GM21390 (cell line): ENCODE measurements around the gene TARS3.

Experiments
- ATAC-seq: cut with Tn5 transposase; IDR thresholded peaks from one replicate; pipeline ENCODE4 v1.9.1; 2021; ENCODE audit not compliant: unreplicated experiment

TARS3 gene

DNA sequence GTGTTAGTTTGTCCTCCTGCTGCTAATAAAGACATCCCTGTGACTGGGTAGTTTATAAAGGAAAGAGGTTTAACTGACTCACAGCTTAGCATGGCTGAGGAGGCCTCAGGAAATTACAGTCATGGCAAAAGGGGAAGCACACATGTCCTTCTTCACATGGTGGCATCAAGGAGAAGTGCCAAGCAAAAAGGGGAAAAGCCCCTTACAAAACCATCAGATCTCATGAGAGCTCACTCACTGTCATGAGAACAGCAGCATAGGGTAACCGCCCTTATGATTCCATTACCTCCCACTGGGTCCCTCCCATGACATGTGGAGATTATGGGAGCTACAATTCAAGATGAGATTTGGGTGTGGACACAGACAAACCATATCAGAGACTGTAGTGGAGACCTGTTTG, 99.1 kb downstream of the TARS3 start:
- ATAC-seq = no peak

DNA sequence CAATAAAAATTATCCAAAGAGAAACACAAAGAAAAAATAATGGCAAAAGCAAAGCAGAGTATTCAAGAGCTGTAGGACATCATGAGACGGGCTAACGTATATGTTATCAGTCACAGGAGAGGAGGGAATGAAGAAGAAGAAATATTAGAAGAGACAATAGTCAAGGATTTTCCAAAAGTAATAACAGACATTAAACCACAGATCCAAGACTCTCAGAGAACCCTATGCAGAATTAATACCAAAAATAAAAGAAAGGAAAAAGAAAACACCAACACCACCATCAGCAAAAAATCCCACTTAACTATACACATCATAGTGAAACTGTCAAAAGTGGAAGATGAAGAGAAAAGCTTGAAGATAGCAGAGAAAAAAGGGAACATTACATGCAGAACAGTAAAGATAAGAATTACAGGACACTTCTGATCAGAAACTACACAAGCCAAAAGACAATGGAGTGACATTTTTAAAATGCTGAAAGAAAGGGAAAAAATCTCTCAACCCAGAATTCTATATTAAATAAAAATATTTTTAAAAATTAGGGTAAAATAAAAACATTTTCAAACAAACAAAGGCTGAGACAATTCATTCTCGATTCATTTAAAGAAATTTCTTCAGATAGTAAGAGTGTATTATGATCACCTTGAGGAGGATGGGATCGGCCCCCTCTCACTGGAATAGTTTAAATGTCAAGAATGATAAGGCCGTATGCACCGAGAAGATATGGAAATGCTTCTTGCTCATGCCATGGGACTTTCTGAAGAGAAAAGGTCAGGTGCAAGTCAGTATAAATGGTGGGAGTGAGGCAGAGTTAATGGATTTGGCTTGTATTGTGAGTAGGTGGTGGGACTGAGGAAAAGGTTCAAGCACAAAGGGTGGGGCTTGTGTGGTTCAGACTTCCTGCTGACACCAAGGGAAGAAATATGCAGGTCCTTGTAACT, 100.6 kb downstream of the TARS3 start:
- no peak for ATAC-seq

DNA sequence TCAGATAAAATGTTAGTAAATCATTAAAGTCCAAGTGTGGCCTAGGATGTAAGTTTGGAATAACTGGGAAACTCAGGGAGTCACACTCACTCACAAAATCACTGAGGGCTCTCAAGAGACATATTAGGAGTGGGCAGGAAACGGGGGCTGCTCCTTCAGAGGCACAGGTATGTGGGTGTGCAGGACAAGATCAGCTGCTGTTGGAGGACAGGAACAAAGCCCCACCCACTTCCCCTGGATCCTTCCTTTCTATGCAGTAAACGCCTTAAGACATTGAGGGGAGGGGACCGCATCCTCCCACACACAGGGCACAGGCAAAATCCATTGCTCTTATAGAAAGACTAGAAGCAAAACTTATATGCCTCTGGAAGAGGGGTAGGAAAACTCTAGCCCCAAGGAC, 102.3 kb downstream of the TARS3 start:
- ATAC-seq = no peak

DNA sequence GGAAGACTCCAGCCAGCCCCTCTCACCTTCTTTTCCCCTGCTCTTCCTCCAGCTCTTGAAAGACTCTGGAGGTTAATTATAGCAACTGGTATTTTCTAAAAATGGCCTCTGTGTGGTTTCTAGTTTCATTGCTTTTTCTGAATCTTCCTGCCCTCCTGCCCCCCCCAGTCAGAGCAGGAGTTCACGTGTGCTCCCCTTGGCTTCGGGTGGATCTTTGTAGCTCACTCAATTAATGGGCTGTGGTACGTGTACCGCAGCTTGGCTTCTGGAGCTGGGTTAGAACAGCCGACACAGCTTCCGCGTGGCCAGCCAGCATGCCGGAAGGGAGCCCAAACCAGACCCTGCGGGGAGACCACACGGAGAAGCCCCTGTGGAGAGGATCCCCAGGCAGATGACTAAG, 103.6 kb downstream of the TARS3 start:
- ATAC-seq = no peak

DNA sequence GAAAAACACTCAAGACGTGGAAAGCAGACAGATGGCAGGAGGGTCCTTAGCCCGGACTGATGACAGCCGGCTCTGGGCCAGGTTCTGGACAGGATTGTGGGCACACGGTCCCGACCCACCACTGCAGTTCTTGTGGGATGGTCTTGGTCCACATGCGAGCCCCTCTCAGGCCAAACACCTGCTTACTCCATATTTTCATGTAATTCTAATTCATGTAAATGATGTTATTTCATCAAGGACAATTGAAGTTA, 104.7 kb downstream of the TARS3 start:
- ATAC-seq = no peak

- no peak for ATAC-seq
Observed at GRCh38 chr15:101618851-101619614, 105.2 kb downstream of the TARS3 start.

DNA sequence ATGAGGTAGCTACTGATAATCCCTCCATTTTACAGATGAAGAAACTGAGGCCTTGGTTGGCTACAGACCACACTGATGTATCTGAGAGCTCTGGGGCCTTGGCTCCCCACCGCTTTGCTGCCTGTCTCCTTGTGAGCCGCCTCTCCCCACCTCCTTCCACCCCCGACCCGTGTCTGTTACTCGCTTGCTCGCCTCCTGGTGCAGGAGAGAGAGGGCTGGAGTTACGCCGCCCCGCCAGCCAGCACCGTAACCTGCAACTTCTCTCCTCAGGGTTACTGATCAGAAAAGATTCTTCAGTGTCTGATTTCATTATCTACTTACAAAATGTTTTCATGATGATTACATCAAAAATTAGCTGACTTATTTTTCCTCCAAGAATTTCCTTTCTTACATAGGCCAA, 106.2 kb downstream of the TARS3 start:
- ATAC-seq = no peak

DNA sequence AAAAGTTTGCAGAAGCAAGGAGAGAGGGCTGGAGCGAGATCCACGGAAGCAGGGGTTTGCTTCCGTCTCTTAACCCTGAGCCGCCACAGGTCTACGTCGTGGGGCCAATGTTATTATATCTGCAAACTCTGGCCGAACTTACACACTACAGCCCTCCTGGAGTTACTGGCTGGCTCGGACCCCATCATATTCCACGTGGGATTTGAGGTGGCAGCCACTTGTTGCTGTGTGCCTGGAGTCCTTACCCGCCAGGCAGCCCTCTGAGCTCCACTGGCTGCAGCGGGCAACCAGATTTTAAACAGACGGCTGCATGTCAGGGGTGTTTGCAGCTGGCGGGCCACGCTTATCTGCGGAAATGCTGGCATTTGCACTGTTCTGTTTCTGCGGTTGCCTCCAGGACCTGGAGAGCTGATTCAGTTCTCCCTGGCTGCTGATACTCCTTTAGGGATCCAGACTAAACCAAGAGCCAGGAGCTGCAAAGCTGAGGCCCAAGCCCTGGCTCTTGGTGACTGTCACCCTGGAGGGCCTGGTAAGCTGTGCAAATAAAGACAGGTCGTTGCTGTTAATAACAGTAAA, 106.8 kb downstream of the TARS3 start:
- ATAC-seq = no peak

GRCh38 chr15:101615986-101616848, 108.1 kb downstream of the TARS3 start:
- no peak for ATAC-seq

DNA sequence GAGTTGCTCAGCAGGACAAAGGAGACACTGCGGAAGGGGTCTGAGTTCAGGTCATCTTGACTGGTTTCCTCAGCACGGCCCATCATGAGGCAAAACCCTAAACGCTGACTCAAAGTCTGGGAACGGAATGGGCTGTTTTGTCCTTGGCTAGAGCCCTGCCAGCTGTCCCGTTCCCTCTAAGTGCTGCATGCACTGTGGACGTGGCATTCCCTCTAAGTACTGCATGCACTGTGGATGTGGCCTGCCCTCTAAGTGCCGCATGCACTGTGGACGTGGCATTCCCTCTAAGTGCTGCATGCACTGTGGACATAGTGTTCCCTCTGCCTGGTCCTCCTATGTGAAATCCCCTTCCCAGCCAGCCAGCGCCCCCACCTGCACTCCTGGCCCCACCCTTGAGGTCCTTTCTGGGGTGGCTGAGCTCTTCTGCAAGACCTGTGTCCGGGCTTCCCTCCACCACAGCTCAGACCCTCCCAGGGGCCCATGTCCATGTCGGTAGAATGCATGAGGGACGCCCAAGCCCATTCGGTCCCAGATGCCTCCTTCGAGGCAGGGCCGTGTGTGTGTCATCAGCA, 108.8 kb downstream of the TARS3 start:
- no peak for ATAC-seq

GRCh38 chr15:101614761-101615160, 109.5 kb downstream of the TARS3 start:
- ATAC-seq = no peak

DNA sequence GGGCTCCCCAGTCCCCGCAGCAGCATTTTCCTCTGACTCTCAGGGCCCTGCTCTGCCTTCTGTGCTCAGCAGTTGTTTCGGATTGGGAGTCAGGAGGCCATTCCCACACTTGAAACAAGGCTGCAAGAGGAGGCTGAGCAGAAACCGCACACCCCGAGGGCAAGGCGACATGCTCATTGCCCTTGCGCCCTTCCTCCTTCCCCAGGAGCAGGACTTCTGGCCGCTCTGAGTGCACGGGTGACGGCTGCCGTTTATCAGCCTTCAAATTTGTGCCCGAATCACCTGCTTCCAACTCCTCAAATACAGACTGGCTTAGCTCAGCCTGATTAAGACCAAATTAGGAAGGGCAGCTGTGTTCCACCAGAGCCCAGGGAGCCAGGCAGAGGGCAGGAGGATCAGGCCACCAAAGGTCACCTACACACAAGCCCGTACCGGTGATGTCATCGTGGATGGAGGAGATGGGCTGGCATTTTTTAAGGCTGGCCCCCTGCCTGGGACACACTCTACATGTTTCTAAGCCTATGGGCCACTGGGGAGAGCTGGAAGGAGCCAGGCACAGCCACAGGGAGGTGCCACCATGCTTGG, 110.2 kb downstream of the TARS3 start:
- ATAC-seq = no peak

- ATAC-seq = no peak
Observed at GRCh38 chr15:101613130-101614000, 110.9 kb downstream of the TARS3 start.

- ATAC-seq = no peak
Observed at GRCh38 chr15:101612676-101613075, 111.6 kb downstream of the TARS3 start.

GRCh38 chr15:101611580-101612299, 112.5 kb downstream of the TARS3 start:
- no peak for ATAC-seq

- ATAC-seq = no peak
Observed at GRCh38 chr15:101611007-101611406, 113.3 kb downstream of the TARS3 start.

DNA sequence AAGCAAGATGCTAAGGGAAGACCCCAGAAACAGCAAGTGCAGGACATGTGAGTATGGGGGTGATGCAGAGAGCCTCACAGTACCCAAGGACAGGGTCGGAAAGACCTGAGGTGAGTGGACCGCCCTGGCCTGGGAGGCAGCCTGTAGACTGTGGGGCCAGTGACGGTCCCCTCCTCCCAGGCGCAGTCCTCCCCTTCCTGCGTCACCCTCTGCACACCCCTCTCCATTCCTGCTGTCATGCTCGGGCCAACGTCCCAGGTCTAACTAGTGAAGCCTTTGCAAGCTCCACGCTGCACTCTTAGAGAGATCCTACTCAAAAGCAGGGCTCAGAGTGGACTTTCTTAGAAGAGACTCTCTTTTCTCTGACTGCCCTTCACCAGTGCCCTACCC, 113.7 kb downstream of the TARS3 start:
- ATAC-seq = no peak

DNA sequence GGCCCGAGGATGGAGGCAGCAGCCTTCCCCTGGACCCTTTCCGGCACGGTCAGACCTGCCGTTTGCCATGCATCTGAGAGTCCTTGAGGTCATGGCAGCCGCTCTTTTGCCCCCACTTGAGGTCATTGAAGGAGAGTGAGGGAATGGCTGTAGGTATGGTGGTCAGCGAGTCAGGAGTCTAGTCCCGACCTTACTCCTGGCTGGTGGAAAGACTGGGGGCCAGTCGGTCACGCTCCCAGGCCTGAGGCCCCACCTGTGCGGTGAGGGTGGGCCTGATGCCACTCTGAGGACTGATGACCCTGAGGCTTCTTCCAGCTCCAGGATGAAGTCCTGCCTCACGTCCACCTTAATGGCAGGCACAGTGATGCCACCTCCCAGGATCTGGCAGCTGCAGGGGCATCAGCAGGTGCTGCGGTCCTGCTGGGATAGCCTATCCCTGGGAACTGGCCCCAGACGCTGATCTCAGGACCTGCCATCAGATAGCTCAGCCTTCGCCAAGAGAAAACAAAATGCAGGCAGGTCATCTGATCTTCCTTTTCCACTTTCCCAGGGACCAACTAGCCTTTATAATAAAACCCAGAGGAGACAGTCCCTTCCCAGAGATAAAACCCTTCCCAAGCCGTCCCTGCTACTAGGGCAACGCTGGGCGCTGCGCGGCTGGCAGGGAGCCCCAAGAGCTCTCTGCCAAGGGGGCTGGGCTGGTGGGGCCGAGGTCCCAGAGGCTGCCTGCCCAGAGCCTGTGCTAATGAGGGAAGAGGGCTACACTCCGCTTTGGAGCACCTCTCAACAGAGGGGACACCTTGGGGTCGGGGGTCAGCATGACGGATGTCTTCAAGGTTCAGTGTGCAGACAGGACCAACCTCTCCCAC, 114.3 kb downstream of the TARS3 start:
- ATAC-seq = no peak
